Loucy (cell line): ENCODE data around the gene ADSL.

Experiments used
- H2AFZ ChIP-seq: fragments of 200-600 bp; sonication (generic); 2 replicates; pipeline ENCODE4 v1.6.0; 2016; ENCODE audit warnings: antibody characterized with exemption, mild to moderate bottlenecking, low read length, moderate library complexity
- H3F3A ChIP-seq: fragments of 200-600 bp; 2 replicates; pipeline ENCODE4 v1.6.0; 2016; ENCODE audit warnings: antibody characterized with exemption, low read depth, mild to moderate bottlenecking
- H3K27me3 ChIP-seq: fragments of 200-600 bp; sonication (generic); 2 replicates; pipeline ENCODE4 v1.6.1; 2014; ENCODE audit warnings: low read length, mild to moderate bottlenecking; ENCODE audit not compliant: insufficient read depth, poor library complexity, severe bottlenecking
- H3K36me3 ChIP-seq: fragments of 200-600 bp; sonication (generic); 2 replicates; pipeline ENCODE4 v1.6.1; 2016; ENCODE audit warnings: low read length; ENCODE audit not compliant: insufficient read depth
- H3K4me1 ChIP-seq: fragments of 200-600 bp; sonication (generic); 2 replicates; pipeline ENCODE4 v1.5.1; 2014; ENCODE audit warnings: low read length, mild to moderate bottlenecking; ENCODE audit not compliant: insufficient read depth, poor library complexity, severe bottlenecking
- H3K4me2 ChIP-seq: fragments of 200-600 bp; sonication (generic); 2 replicates; pipeline ENCODE4 v1.6.0; 2014; ENCODE audit warnings: antibody characterized with exemption, low read length, low read depth, mild to moderate bottlenecking; ENCODE audit not compliant: poor library complexity, severe bottlenecking
- H3K4me3 ChIP-seq: fragments of 200-600 bp; sonication (generic); 2 replicates; pipeline ENCODE4 v1.5.1; 2014; ENCODE audit warnings: low read length, mild to moderate bottlenecking, mixed read lengths; ENCODE audit not compliant: poor library complexity, severe bottlenecking
- H3K79me2 ChIP-seq: fragments of 200-600 bp; sonication (generic); 2 replicates; pipeline ENCODE4 v1.6.1; 2014; ENCODE audit warnings: low read length; ENCODE audit not compliant: insufficient read depth
- H3K9ac ChIP-seq: fragments of 200-600 bp; sonication (generic); 2 replicates; pipeline ENCODE4 v1.6.0; 2014; ENCODE audit warnings: mild to moderate bottlenecking, low read depth, low read length, moderate library complexity; ENCODE audit not compliant: poor library complexity, severe bottlenecking
- H3K9me2 ChIP-seq: fragments of 200-600 bp; sonication (generic); replicated peaks from 2 replicates; pipeline ENCODE4 v1.6.1; 2016; ENCODE audit warnings: low read depth, low read length, mixed read lengths
- H3K9me3 ChIP-seq: fragments of 200-600 bp; sonication (generic); 2 replicates; pipeline ENCODE4 v1.6.1; 2014; ENCODE audit warnings: mild to moderate bottlenecking, antibody characterized with exemption, low read length, low read depth; ENCODE audit not compliant: insufficient read depth
- H4K20me1 ChIP-seq: fragments of 200-600 bp; sonication (generic); 2 replicates; pipeline ENCODE4 v1.6.0; 2014; ENCODE audit warnings: antibody characterized with exemption, low read length, mild to moderate bottlenecking; ENCODE audit not compliant: insufficient read depth, poor library complexity, severe bottlenecking
- EZH2phosphoT487 ChIP-seq: fragments of 200-600 bp; IDR thresholded peaks from 2 replicates; pipeline ENCODE4 v1.6.1; 2018; ENCODE audit warnings: antibody characterized with exemption, mild to moderate bottlenecking, moderate library complexity, borderline replicate concordance
- TF ChIP-seq, protein P1 (sequence below): fragments of 200-600 bp; sonication (generic); conservative IDR thresholded peaks from 2 replicates; pipeline ENCODE4 v1.5.1; 2014; ENCODE audit warnings: mild to moderate bottlenecking, antibody characterized with exemption, low read length

Gene ADSL

DNA sequence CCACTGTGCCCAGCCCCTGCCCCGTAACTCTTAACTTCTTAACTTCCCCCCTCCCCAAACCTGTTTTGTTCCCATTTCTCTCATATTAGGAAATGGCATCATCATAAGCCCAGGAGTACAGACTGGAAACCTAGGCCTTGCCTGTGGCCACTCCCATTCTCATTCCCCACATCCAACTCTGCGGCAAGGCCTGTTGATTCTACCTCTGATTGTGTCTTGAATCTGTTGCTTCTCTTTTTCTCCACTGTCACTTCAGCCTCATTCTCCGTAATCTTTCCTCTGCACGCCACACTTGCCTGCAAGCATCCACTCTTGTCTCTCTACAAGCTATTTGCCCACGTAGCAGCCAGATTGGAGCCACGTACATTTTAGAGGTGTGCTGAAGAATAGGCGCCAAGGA is 49.3 kb downstream of the ADSL start:
- Histone ChIP-seq H3F3A (no peaks in the 10 kb centered on the region; the same call in 1 of the 2 replicates), H3K4me2 (no peak overlapping the region), H3K79me2 (peaks cover 5% of the 10 kb centered on the region; the same call in 1 of the 2 replicates), H3K4me3 (no peak overlapping the region), H3K27me3 (no peaks in the 10 kb centered on the region), H3K36me3 (no peaks in the 10 kb centered on the region), H3K9me2 (no peaks in the 10 kb centered on the region), H4K20me1 (peaks cover 4% of the 10 kb centered on the region), H3K9ac (no peak overlapping the region), H3K9me3 (no peaks in the 10 kb centered on the region), H2AFZ (no peak overlapping the region), H3K4me1 (peaks cover 35% of the 10 kb centered on the region)
- no peak for TF ChIP-seq EZH2phosphoT487
- TF ChIP-seq, protein P1, sequence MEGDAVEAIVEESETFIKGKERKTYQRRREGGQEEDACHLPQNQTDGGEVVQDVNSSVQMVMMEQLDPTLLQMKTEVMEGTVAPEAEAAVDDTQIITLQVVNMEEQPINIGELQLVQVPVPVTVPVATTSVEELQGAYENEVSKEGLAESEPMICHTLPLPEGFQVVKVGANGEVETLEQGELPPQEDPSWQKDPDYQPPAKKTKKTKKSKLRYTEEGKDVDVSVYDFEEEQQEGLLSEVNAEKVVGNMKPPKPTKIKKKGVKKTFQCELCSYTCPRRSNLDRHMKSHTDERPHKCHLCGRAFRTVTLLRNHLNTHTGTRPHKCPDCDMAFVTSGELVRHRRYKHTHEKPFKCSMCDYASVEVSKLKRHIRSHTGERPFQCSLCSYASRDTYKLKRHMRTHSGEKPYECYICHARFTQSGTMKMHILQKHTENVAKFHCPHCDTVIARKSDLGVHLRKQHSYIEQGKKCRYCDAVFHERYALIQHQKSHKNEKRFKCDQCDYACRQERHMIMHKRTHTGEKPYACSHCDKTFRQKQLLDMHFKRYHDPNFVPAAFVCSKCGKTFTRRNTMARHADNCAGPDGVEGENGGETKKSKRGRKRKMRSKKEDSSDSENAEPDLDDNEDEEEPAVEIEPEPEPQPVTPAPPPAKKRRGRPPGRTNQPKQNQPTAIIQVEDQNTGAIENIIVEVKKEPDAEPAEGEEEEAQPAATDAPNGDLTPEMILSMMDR = no peak

DNA sequence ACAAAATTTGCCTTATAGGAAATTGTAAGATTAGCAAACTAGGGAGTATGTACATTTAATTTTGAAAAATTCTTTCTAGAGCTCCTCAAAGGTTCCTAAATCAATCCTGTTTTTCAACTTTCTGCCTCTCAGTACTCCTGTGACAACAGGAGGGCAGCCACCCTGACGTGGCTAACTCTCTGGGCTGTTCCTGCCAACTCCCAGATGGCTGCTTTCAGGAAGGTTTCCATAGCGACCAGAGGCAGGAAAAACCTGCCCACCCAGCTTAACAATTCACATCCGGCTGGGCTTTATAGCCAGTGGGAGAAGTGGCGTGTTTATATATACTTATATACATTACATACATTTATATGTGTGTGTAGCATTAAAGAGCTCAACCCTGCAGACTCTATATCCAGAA is 50.6 kb downstream of the ADSL start:
- H3K27me3 ChIP-seq = no peaks in the 10 kb centered on the region
- peaks cover 46% of the 10 kb centered on the region for H3K4me1 ChIP-seq

DNA sequence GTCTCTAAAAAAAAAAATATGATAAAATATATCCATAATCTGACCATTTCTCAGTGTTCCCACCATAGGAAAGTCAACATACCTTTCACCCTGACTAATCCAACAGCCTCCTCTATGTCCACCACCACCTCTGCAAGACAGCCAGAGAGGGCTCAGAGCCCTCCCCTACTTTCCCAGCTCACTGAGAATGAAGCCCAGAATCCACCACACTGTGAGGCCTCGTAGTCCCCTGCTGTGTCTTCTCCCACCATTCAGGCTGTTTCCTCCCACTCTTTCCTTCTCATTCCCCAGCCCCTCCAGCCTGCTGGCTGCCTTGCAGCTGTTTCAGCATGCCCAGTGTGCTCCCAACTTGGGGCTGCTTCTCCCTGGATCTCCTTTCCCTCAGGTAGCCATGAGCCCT is 51.1 kb downstream of the ADSL start:
- peaks cover 51% of the 10 kb centered on the region for H3K4me1 ChIP-seq
- H3K4me2 ChIP-seq = no peak overlapping the region
- H3K9ac ChIP-seq = no peak overlapping the region
- no peaks in the 10 kb centered on the region for H3K9me3 ChIP-seq
- H3F3A ChIP-seq = peaks cover 5% of the 10 kb centered on the region
- no peak overlapping the region for H3K4me3 ChIP-seq
- no peak overlapping the region for H2AFZ ChIP-seq
- no peak for TF ChIP-seq EZH2phosphoT487
- TF ChIP-seq, protein P1 = no peak
- H3K36me3 ChIP-seq = no peaks in the 10 kb centered on the region
- no peaks in the 10 kb centered on the region for H3K27me3 ChIP-seq
- peaks cover 10% of the 10 kb centered on the region for H4K20me1 ChIP-seq
- peaks cover 5% of the 10 kb centered on the region; the same call in 1 of the 2 replicates for H3K79me2 ChIP-seq
- no peaks in the 10 kb centered on the region for H3K9me2 ChIP-seq

More for the DNA sequence above, 50.6 kb downstream of the ADSL start:
- Histone ChIP-seq H3K4me2 (no peak overlapping the region), H3K4me3 (no peak overlapping the region), H3K9me3 (no peaks in the 10 kb centered on the region), H3K79me2 (peaks cover 5% of the 10 kb centered on the region; the same call in 1 of the 2 replicates), H3K9me2 (no peaks in the 10 kb centered on the region), H4K20me1 (peaks cover 5% of the 10 kb centered on the region), H2AFZ (no peak overlapping the region), H3K36me3 (no peaks in the 10 kb centered on the region), H3F3A (peaks cover 1% of the 10 kb centered on the region), H3K9ac (no peak overlapping the region)
- TF ChIP-seq EZH2phosphoT487 = no peak

DNA sequence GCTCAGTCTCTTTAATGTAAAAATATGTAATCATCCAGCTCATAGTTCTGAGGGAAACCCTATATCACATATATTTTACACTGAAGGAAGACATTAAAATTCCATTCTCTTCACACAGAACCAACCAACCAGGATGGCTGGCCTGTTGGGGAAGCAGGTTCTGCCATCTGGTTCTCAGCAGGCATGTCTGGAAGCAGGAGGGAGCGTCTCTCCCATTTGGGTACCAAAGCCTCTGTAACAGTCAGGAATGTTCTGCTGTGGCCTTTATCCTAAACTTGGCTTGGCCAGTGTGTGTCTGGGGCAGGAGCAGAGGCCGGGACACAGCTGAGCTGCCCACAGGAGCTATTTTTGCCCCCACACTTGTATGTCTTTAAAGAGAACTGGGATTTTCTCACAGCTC is 53.3 kb downstream of the ADSL start:
- Histone ChIP-seq H3K9me3 (no peaks in the 10 kb centered on the region), H3K9ac (no peak overlapping the region), H3K4me3 (peak overlapping the region; percentile 50), H3K9me2 (no peaks in the 10 kb centered on the region), H3K79me2 (no peaks in the 10 kb centered on the region), H3K4me1 (peaks cover 51% of the 10 kb centered on the region), H4K20me1 (peaks cover 15% of the 10 kb centered on the region), H3F3A (peaks cover 5% of the 10 kb centered on the region), H2AFZ (no peak overlapping the region), H3K27me3 (no peaks in the 10 kb centered on the region), H3K4me2 (peak overlapping the region; percentile 73), H3K36me3 (peaks cover 4% of the 10 kb centered on the region; the same call in 1 of the 2 replicates)
- TF ChIP-seq, protein P1 = no peak
- TF ChIP-seq EZH2phosphoT487 = no peak
